Measurements from ENCODE around the gene HTD2. TPM values are rescaled to one million over a fixed set of nuclear protein-coding genes. Genes with fewer than 3 reads are reported as not detected.
"Not testable (repeated sequence)": the region's sequence is repeated elsewhere in the genome, so short reads cannot be mapped to it uniquely, and the experiment has no call there.

HTD2 gene
- total RNA-seq, 4 donors from 2014 or later, result 14.1 to 26.2 (median 21.7) TPM

GRCh38 chr3:58271901-58272501 lies 34.3 kb upstream of the HTD2 start:
- TF ChIP-seq, protein P1, sequence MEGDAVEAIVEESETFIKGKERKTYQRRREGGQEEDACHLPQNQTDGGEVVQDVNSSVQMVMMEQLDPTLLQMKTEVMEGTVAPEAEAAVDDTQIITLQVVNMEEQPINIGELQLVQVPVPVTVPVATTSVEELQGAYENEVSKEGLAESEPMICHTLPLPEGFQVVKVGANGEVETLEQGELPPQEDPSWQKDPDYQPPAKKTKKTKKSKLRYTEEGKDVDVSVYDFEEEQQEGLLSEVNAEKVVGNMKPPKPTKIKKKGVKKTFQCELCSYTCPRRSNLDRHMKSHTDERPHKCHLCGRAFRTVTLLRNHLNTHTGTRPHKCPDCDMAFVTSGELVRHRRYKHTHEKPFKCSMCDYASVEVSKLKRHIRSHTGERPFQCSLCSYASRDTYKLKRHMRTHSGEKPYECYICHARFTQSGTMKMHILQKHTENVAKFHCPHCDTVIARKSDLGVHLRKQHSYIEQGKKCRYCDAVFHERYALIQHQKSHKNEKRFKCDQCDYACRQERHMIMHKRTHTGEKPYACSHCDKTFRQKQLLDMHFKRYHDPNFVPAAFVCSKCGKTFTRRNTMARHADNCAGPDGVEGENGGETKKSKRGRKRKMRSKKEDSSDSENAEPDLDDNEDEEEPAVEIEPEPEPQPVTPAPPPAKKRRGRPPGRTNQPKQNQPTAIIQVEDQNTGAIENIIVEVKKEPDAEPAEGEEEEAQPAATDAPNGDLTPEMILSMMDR (IDR thresholded peaks at IDR 0.05 in 4 of 5, conservative IDR thresholded peaks at IDR 0.05 in 1 of 5), result no peak
- TF ChIP-seq POLR2A (IDR thresholded peaks at IDR 0.05), result no peak
- intact Hi-C loops (cut with DNase I; ENCODE audit: low total_unique reads), result no loop called here

GRCh38 chr3:58272891-58273290 lies 33.4 kb upstream of the HTD2 start:
- in situ Hi-C loops (cut with MboI; ENCODE audit: low sequenced_read_pairs in 4 of 4), result no loop called here
- Histone ChIP-seq H3K4me3 (no peak overlapping the region), H3K27ac (no peak overlapping the region), H3K36me3 (peaks cover 0 to 13% of the 10 kb centered on the region in 2 donors), H3K4me1 (peaks cover 0 to 7% of the 10 kb centered on the region in 2 donors), H3K9me3 (no peaks in the 10 kb centered on the region), H3K27me3 (no peaks in the 10 kb centered on the region)
- intact Hi-C loops (cut with DNase I; ENCODE audit: low total_unique reads), result no loop called here
- DNase-seq, result no peak
- no peak for ATAC-seq
- TF ChIP-seq POLR2A (IDR thresholded peaks at IDR 0.05), result no peak
- TF ChIP-seq, protein P1 (IDR thresholded peaks at IDR 0.05 in 4 of 5, conservative IDR thresholded peaks at IDR 0.05 in 1 of 5), result no peak

More at GRCh38 chr3:58271901-58272501, 34.3 kb upstream of the HTD2 start:
- no peak overlapping the region for H3K4me3 ChIP-seq
- no peak for ATAC-seq
- H3K9me3 ChIP-seq, result no peaks in the 10 kb centered on the region
- no peak overlapping the region for H3K27ac ChIP-seq
- in situ Hi-C loops (cut with MboI; ENCODE audit: low sequenced_read_pairs in 4 of 4), result no loop called here
- no peaks in the 10 kb centered on the region for H3K27me3 ChIP-seq
- H3K4me1 ChIP-seq, result peaks cover 0 to 7% of the 10 kb centered on the region in 2 donors
- no peak for DNase-seq
- H3K36me3 ChIP-seq, result peaks cover 0 to 13% of the 10 kb centered on the region in 2 donors

GRCh38 chr3:58273362-58273761 lies 33.0 kb upstream of the HTD2 start:
- H3K4me1 ChIP-seq; H3K9me3 ChIP-seq; H3K4me3 ChIP-seq; DNase-seq; intact Hi-C loops (cut with DNase I; ENCODE audit: low total_unique reads); ATAC-seq; H3K27me3 ChIP-seq; H3K27ac ChIP-seq; in situ Hi-C loops (cut with MboI; ENCODE audit: low sequenced_read_pairs in 4 of 4): not testable (repeated sequence)
- peaks cover 0 to 13% of the 10 kb centered on the region in 2 donors for H3K36me3 ChIP-seq

DNA sequence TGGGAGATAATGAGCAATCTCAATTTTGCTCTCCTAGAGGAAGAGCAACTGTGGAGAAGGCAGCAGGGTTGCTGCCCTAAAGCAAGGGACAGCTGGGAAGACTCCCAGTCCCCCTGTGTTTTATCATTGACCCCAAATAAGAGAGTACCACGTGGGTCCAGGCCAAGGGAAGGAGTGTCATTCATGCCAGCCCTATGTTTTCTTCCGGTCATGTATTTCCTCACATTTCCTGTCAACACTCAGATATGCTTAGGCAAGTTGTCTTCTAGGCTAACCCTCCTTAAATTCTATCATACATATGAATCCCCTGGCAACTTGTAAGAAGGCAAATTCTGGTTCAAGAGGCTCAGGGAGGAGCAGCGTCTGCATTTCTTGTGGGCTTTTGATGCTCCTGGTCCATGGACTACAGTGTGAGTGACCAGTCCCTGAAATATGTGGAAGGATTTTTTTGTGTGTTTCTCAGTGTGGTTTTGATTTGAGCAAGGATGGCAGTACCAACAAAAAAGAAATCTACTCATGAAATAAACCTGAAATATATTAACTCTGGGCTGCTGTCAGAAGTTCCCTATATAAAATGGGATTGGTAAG lies 32.2 kb upstream of the HTD2 start:
- intact Hi-C loops (cut with DNase I; ENCODE audit: low total_unique reads), result no loop called here
- Histone ChIP-seq H3K27ac (no peak overlapping the region), H3K27me3 (no peaks in the 10 kb centered on the region), H3K4me1 (peaks cover 0 to 7% of the 10 kb centered on the region in 2 donors), H3K4me3 (no peak overlapping the region), H3K9me3 (no peaks in the 10 kb centered on the region), H3K36me3 (peaks cover 0 to 13% of the 10 kb centered on the region in 2 donors)
- no peak for ATAC-seq
- TF ChIP-seq, protein P1 (IDR thresholded peaks at IDR 0.05 in 4 of 5, conservative IDR thresholded peaks at IDR 0.05 in 1 of 5), result no peak
- TF ChIP-seq POLR2A (IDR thresholded peaks at IDR 0.05), result no peak
- DNase-seq, result no peak
- in situ Hi-C loops (cut with MboI; ENCODE audit: low sequenced_read_pairs in 4 of 4), result no loop called here

DNA sequence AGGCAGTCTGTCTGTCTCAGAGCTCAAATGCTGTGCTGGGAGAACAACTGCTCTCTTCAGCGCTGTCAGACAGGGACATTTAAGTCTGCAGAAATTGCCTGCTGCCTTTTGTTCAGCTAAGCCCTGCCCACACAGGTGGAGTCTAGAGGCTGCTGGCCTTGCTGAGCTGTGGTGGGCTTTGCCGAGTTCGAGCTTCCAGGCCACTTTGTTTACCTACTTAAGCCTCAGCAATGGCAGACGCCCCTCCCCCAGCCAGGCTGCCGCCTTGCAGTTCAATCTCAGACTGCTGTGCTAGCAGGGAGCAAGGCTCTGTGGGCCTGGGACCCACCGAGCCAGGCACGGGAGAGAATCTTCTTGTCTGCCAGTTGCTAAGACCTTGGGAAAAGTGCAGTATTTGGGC lies 25.3 kb upstream of the HTD2 start:
- Histone ChIP-seq H3K36me3 (peaks cover 0 to 4% of the 10 kb centered on the region in 2 donors), H3K4me1 (no peaks in the 10 kb centered on the region), H3K4me3 (no peak overlapping the region), H3K9me3 (no peaks in the 10 kb centered on the region), H3K27ac (no peak overlapping the region), H3K27me3 (no peaks in the 10 kb centered on the region)
- intact Hi-C loops (cut with DNase I; ENCODE audit: low total_unique reads) (no loop called here), in situ Hi-C loops (cut with MboI; ENCODE audit: low sequenced_read_pairs in 4 of 4) (no loop called here)
- TF ChIP-seq, protein P1 (IDR thresholded peaks at IDR 0.05 in 4 of 5, conservative IDR thresholded peaks at IDR 0.05 in 1 of 5), result no peak
- TF ChIP-seq POLR2A (IDR thresholded peaks at IDR 0.05), result no peak
- DNase-seq (no peak), ATAC-seq (no peak)

Data from gastrocnemius medialis (tissue), 4 donors.